Measurements from ENCODE around the gene ASCC1.

ASCC1 gene

DNA sequence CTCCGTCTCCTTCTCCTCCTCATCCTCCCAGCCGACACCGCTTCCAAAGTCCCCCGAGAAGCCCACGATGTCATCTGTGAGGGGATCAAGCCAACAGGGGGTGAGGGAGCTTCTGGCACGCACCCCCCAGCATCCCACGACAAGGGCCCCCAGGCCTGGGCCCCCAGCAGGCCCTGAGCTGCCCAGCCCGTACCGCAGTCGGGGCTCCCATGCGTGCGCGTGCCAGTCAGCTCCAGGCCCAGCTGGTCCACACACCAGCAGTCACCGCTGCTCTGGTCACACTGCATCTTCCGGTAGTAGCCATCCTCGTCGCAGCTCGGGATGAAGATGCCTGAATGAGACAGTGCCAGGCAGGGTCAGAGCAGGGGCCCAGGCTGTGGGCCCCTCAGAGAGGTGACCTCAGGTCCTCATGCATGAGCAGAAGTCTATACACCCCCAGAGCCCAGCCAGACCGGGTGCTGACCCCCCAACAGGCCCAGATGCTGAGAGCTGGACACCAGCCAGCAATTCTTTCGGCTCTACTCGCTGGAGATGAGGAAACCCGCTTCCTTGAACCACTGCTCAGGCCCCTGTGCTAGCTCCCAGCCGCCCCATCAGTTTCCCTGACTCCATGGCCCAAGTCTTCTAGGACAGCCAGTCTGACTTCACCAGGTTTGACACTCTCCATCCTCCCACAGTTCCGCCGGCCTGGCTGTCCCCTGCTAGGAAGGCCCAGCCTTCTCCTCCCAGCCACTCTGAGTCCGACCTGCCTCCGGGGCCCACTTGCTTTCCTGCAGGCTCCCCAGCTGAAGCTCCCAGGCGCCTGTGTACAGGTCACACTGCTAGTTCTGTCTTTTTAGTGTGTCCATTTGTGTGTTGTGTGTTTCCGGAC is 153.0 kb downstream of the ASCC1 start:
- no peak for DNase-seq

DNA sequence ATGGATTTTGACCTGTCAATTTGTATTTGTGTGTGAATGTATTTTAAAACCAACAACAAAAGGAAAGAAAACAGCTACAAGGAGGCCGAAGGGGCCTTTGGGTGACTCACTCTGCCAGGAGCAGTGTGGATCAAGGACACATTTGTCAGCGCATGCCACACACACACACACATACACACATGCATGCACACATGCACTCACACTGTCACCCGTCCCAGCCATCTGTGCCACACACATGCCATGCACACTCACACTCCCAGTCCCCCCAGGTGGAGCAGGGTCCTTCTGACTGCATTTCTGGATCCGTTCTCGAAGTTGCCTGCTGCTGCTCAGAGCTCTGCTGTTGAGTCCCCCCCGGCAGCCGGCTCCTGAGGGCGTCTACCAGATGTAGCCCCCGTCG is 153.7 kb downstream of the ASCC1 start:
- no peak for DNase-seq

DNA sequence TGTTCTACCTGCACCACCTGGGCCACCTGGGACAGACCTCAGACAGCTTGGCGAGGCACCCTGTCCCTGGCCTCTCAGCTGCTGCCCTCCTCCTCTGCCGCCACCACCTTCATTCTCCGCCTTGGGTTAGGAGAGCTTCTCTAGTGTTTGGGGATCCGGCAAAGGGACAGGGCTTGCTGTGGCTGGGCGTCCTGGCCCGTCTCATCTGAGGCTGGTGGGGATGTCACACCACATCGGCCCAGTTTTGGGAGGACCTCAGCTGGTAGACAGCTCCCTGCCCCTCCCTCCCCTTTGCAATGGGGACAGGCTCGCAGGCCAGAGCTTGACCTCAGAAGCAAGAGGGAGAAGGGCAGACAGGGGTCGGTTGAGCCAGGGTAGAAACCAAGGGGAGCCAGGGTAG is 154.1 kb downstream of the ASCC1 start:
- no peak for DNase-seq

DNA sequence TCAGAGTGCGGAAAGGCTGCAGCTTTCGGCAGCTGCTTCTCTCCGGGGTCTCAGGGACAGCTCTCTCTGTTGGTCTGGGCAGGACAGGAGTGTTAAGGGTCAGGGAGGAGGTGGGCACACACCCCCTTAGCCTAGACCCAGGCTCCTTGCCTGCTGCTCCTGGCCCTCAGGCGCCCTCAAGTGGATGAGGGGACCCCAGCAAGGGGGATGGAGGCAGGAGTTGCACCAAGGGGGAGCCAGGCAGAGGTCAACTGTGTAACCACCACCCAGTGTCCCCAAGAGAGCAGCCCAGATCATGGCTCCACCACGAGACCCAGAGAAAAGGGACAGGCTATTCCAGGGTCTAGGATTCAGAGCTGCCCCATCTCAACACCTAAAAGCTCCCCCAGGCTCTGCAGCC is 154.6 kb downstream of the ASCC1 start:
- DNase-seq = no peak

- DNase-seq = no peak
These were observed 155.9 kb downstream of the ASCC1 start for GRCh38 chr10:72059843-72060822.

GRCh38 chr10:72058989-72059842 is 156.9 kb downstream of the ASCC1 start:
- DNase-seq = no peak

- DNase-seq = no peak
These were observed 157.7 kb downstream of the ASCC1 start for GRCh38 chr10:72058347-72058898.

- DNase-seq = no peak
These were observed 158.9 kb downstream of the ASCC1 start for GRCh38 chr10:72056932-72057751.

DNA sequence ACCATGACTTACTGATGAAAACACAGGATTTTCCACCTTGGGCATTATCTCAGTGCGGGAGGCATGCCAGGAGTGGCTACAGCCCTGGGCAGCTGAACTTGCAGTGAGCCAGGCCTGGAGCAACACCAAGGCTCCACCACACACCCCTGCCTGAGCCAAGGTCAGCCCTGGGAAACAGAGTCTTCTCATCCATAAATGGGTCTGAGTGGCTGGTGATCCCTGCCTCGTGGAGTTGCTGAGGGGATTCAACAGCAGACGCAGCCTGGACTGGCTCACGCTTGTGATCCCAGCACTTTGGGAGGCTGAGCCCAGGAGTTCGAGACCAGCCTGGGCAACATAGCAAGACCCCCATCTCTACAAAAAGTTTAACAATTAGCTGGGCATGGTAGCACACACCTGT is 160.0 kb downstream of the ASCC1 start:
- no peak for DNase-seq

GRCh38 chr10:72053690-72054089 is 162.4 kb downstream of the ASCC1 start:
- no peak for DNase-seq

DNA sequence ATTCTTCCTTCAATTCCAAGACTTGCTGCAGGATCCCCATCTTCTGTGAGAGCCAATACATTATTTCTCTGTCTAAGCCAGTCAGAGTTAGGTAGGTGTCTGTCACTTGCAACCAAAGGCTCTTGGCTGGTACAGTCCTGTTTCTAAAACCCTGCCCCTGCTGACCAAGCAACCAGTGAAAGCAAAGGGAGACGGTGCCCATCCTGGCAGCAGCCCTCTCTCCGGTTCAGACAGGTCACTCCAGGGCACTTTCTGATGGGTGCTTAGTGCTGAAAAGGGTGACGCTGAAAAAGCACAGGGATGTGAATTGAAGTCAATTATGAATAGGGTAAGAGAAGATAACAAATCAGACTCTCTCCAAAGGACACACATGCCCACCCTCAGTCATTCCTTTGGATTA is 165.2 kb downstream of the ASCC1 start:
- DNase-seq = no peak

DNA sequence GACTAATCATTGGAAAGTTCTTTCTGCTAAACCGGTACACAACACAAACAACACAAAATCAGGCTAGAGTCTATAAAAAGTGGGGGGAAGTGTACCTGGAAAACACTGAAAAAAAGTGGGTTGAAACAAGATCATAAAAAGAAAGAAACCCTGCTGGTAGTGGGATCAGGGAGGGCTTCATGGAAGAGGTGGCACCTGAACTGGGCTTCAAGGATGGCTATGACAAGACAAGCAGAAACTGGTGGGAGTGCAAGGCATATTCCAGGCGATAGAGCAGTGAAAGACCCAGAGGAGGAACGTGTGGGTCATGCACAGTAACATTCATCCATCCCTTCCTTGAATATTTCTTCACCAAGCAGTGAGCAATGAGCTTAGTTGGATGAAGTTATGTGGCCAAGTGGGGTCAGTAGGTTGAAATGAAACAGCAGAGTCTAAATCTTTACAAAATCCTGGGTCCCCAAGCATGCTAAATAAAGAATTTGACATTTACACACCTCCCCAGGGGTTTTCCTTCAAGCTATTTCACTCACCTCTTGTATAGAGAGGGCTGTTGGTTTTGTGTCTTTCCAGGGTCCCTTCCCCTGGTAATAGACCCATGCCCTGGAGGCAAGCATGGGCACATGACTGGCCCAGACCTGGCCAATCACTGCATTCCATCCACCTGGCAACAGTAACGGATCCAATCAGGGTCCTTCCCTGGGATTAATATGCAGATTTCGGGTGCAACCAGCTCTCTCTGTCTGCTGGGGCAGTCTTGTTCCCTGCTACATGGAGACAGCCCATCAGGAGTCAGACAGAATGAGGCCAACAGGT is 165.9 kb downstream of the ASCC1 start:
- DNase-seq = no peak

DNA sequence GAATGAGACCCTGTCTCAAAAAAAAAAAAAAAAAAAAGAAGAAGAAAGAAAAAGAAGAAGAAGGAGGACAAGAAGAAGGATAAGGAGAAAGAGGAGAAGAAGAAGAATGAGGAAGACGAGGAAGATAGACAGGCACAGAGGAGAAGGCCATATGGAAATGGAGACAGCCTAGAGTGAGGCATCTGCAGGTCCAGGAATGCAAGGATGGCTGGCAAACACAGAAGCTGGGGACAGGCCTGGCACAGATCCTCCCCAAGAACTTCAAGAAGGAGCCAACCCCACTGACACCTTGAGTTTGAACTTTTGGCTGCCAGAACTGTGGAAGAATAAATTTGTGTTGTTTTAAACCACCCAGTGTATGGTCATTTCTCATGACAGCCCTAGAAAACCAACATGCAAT is 166.6 kb downstream of the ASCC1 start:
- no peak for DNase-seq

DNA sequence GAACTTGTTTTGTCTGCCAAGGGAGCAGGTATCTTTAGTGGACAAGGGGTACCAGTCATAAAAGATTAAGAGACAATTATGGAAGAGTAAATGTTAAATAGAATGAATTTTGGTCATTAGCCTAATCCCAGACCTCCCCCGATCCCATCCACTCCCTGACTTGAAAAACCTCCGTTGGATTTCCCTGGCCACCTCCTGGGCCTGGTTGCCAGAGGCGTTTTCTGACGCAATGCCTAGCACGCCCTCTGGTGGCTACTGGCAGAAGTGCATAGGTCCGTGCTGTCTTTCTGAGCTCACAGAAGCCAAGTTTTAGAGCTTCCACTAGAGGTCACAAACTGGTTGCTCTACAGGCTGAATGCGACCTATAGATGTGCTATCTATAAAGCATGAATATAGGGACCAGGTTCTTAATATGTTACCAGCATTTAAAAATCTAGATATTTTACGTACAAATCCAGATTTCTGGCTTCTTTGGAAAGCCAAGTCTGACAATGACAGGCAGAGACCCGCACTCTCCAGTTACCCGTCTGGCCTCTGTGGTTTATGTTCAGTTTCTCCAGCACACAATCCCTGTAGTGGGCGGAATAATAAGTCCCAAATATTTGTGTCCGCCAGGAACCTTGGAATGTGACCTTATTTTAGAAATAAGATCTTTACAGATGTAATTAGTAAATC is 167.5 kb downstream of the ASCC1 start:
- DNase-seq = peak; percentile 74

All from amniotic stem cell (primary cell).